HG03097 (cell line): ENCODE measurements around the gene ZNF501.

ENCODE experiments used
- ATAC-seq: cut with Tn5 transposase; IDR thresholded peaks from one replicate; pipeline ENCODE4 v1.9.1; 2021; ENCODE audit not compliant: unreplicated experiment, low FRiP score

Gene ZNF501

GRCh38 chr3:44729384-44729910 lies at the start of gene ZNF501:
ZNF501 (plus strand) TSS chr3:44729635; CDS start chr3:44734422, 4,787 bp downstream.
- ATAC-seq: no peak

- no peak for ATAC-seq
Observed at GRCh38 chr3:44680921-44681455, 48.4 kb upstream of the ZNF501 start.

- ATAC-seq: no peak
Observed at GRCh38 chr3:44682182-44682896, 47.1 kb upstream of the ZNF501 start.

GRCh38 chr3:44685128-44685800 lies 44.2 kb upstream of the ZNF501 start:
- ATAC-seq: no peak

GRCh38 chr3:44687898-44688297 lies 41.5 kb upstream of the ZNF501 start:
- ATAC-seq: no peak

- ATAC-seq: no peak
Observed at GRCh38 chr3:44712455-44713075, 16.9 kb upstream of the ZNF501 start, which contains the start of gene ZNF502. ZNF502 (plus strand) TSS chr3:44712660; CDS start chr3:44720262, 7,602 bp downstream.

GRCh38 chr3:44721231-44722102 lies 8.0 kb upstream of the ZNF501 start:
- no peak for ATAC-seq

- no peak for ATAC-seq
Observed at GRCh38 chr3:44722103-44722401, 7.4 kb upstream of the ZNF501 start.

GRCh38 chr3:44734646-44735168 lies 5.3 kb downstream of the ZNF501 start:
- no peak for ATAC-seq

- no peak for ATAC-seq
Observed at GRCh38 chr3:44761101-44761423, 31.6 kb downstream of the ZNF501 start.

- peak; percentile 88 for ATAC-seq
Observed at GRCh38 chr3:44761424-44762169, 32.2 kb downstream of the ZNF501 start, which contains the start of the genes KIAA1143 and KIF15. KIAA1143 (minus strand) TSS chr3:44761619; CDS start chr3:44761602, 17 bp downstream. KIF15 (plus strand) TSS chr3:44761794; CDS start chr3:44761866, 72 bp downstream.

- no peak for ATAC-seq
Observed at GRCh38 chr3:44762170-44762677, 32.8 kb downstream of the ZNF501 start.

- no peak for ATAC-seq
Observed at GRCh38 chr3:44762690-44763089, 33.3 kb downstream of the ZNF501 start.

- no peak for ATAC-seq
Observed at GRCh38 chr3:44764248-44764647, 34.8 kb downstream of the ZNF501 start.

- no peak for ATAC-seq
Observed at GRCh38 chr3:44771424-44772098, 42.1 kb downstream of the ZNF501 start.

GRCh38 chr3:44772099-44772442 lies 42.6 kb downstream of the ZNF501 start:
- no peak for ATAC-seq

- ATAC-seq: no peak
Observed at GRCh38 chr3:44782891-44783290, 53.5 kb downstream of the ZNF501 start.
